GM18907 (cell line): ENCODE measurements around the gene THSD7A.

ENCODE experiments used
- ATAC-seq: cut with Tn5 transposase; IDR thresholded peaks from one replicate; pipeline ENCODE4 v1.9.1; 2021; ENCODE audit warnings: mild to moderate bottlenecking, moderate library complexity; ENCODE audit not compliant: unreplicated experiment

Gene THSD7A

GRCh38 chr7:11355399-11356005, 476.5 kb downstream of the THSD7A start:
- no peak for ATAC-seq

GRCh38 chr7:11346302-11346701, 485.7 kb downstream of the THSD7A start:
- no peak for ATAC-seq

GRCh38 chr7:11345621-11346020, 486.4 kb downstream of the THSD7A start:
- no peak for ATAC-seq

GRCh38 chr7:11343818-11344413, 488.1 kb downstream of the THSD7A start:
- ATAC-seq = peak; percentile 48

GRCh38 chr7:11343136-11343535, 488.9 kb downstream of the THSD7A start:
- ATAC-seq = no peak

- no peak for ATAC-seq
Observed at GRCh38 chr7:11341285-11341944, 490.6 kb downstream of the THSD7A start.

- no peak for ATAC-seq
Observed at GRCh38 chr7:11336432-11336831, 495.6 kb downstream of the THSD7A start.

- ATAC-seq = no peak
Observed at GRCh38 chr7:11335947-11336346, 496.1 kb downstream of the THSD7A start.

GRCh38 chr7:11332865-11333228, 499.2 kb downstream of the THSD7A start:
- peak; percentile 69 for ATAC-seq

GRCh38 chr7:11332186-11332864, 499.7 kb downstream of the THSD7A start:
- ATAC-seq = peak; percentile 98

- ATAC-seq = no peak
Observed at GRCh38 chr7:11331128-11332102, 500.6 kb downstream of the THSD7A start.

GRCh38 chr7:11330717-11331116, 501.3 kb downstream of the THSD7A start:
- ATAC-seq = no peak

GRCh38 chr7:11330208-11330607, 501.8 kb downstream of the THSD7A start:
- ATAC-seq = no peak

GRCh38 chr7:11329626-11330025, 502.4 kb downstream of the THSD7A start:
- ATAC-seq = no peak

- no peak for ATAC-seq
Observed at GRCh38 chr7:11328309-11328708, 503.7 kb downstream of the THSD7A start.

- no peak for ATAC-seq
Observed at GRCh38 chr7:11327633-11328032, 504.4 kb downstream of the THSD7A start.
